ENCODE measurements around the gene MTARC2. TPM values are rescaled to one million over a fixed set of nuclear protein-coding genes. Genes with fewer than 3 reads are reported as not detected.

Gene MTARC2
- total RNA-seq, 2 donors from 2014 or later: 19.5 to 37.9 TPM

GRCh38 chr1:220707160-220707559 lies 41.0 kb upstream of the MTARC2 start:
- Histone ChIP-seq H3K9me3 (no peaks in the 10 kb centered on the region), H3K27me3 (no peaks in the 10 kb centered on the region), H3K4me3 (no peak overlapping the region), H3K4me1 (peaks cover 47% of the 10 kb centered on the region), H3K27ac (no peak overlapping the region), H3K36me3 (replicated peaks in 1 of 2; ENCODE audit: insufficient read depth in 1 of 2, low read depth in 2 of 2) (no peaks in the 10 kb centered on the region)
- TF ChIP-seq POLR2A (IDR thresholded peaks at IDR 0.05): no peak
- TF ChIP-seq CTCF (IDR thresholded peaks at IDR 0.05): no peak
- ATAC-seq (no peak), DNase-seq (no peak)
- WGBS, 2 donors: 89% methylated on average over 10 of the region's 10 CpGs
- intact Hi-C loops (cut with DNase I): no loop called here

GRCh38 chr1:220708244-220708643 lies 39.9 kb upstream of the MTARC2 start:
- WGBS, 2 donors: 73 to 75% methylated on average over 4 of the region's 4 CpGs

GRCh38 chr1:220708936-220709801 lies 39.0 kb upstream of the MTARC2 start:
- TF ChIP-seq POLR2A (IDR thresholded peaks at IDR 0.05) (no peak), CTCF (IDR thresholded peaks at IDR 0.05) (no peak)
- DNase-seq: peak; percentile 33 to 57 (median 38)
- H3K36me3 ChIP-seq (replicated peaks in 1 of 2; ENCODE audit: insufficient read depth in 1 of 2, low read depth in 2 of 2): no peaks in the 10 kb centered on the region
- peaks cover 47% of the 10 kb centered on the region for H3K4me1 ChIP-seq
- H3K4me3 ChIP-seq: no peak overlapping the region
- 34 to 35% methylated on average over 9 of the region's 9 CpGs for WGBS, 2 donors
- H3K27ac ChIP-seq: peak overlapping the region in 3 of 4 donors; percentile 12 to 41 (median 14)
- no peaks in the 10 kb centered on the region for H3K9me3 ChIP-seq
- no peaks in the 10 kb centered on the region for H3K27me3 ChIP-seq
- peak; percentile 27 for ATAC-seq
- intact Hi-C loops (cut with DNase I): no loop called here

More at GRCh38 chr1:220708244-220708643, 39.9 kb upstream of the MTARC2 start:
- Histone ChIP-seq H3K4me1 (peaks cover 47% of the 10 kb centered on the region), H3K9me3 (no peaks in the 10 kb centered on the region), H3K36me3 (replicated peaks in 1 of 2; ENCODE audit: insufficient read depth in 1 of 2, low read depth in 2 of 2) (no peaks in the 10 kb centered on the region), H3K27me3 (no peaks in the 10 kb centered on the region), H3K27ac (no peak overlapping the region), H3K4me3 (no peak overlapping the region)
- ATAC-seq (no peak), DNase-seq (no peak)
- intact Hi-C loops (cut with DNase I): no loop called here
- TF ChIP-seq CTCF (IDR thresholded peaks at IDR 0.05) (no peak), POLR2A (IDR thresholded peaks at IDR 0.05) (no peak)

GRCh38 chr1:220710333-220710732 lies 37.8 kb upstream of the MTARC2 start:
- Histone ChIP-seq H3K4me1 (peaks cover 45% of the 10 kb centered on the region), H3K4me3 (no peak overlapping the region), H3K36me3 (replicated peaks in 1 of 2; ENCODE audit: insufficient read depth in 1 of 2, low read depth in 2 of 2) (no peaks in the 10 kb centered on the region), H3K9me3 (no peaks in the 10 kb centered on the region), H3K27ac (peak overlapping the region in 3 of 4 donors; percentile 11 to 51 (median 14)), H3K27me3 (no peaks in the 10 kb centered on the region)
- no peak for ATAC-seq
- TF ChIP-seq POLR2A (IDR thresholded peaks at IDR 0.05): no peak
- TF ChIP-seq CTCF (IDR thresholded peaks at IDR 0.05): no peak
- intact Hi-C loops (cut with DNase I): no loop called here
- DNase-seq: no peak
- WGBS, 2 donors: 84 to 88% methylated on average over 4 of the region's 4 CpGs
